GM10266 (cell line): Measurements from ENCODE around the gene KLHL1.

Experiments
- DNase-seq: peaks from one replicate; pipeline ENCODE4 v3.0.0; 2012; ENCODE audit errors: extremely low spot score
- CTCF ChIP-seq: IDR thresholded peaks from 2 replicates; pipeline ENCODE4 v1.5.1; 2012; ENCODE audit warnings: mild to moderate bottlenecking, low read depth; ENCODE audit not compliant: control insufficient read depth, insufficient read depth; ENCODE audit errors: missing control alignments

The KLHL1 gene

GRCh38 chr13:69677343-69677742 is 430.9 kb downstream of the KLHL1 start:
- TF ChIP-seq CTCF, result no peak
- DNase-seq, result no peak

- no peak for TF ChIP-seq CTCF
- no peak for DNase-seq
Observed at GRCh38 chr13:69676286-69676685, 432.0 kb downstream of the KLHL1 start.

GRCh38 chr13:69660155-69660554 is 448.1 kb downstream of the KLHL1 start:
- no peak for TF ChIP-seq CTCF
- DNase-seq, result no peak

GRCh38 chr13:69657676-69658075 is 450.6 kb downstream of the KLHL1 start:
- no peak for DNase-seq

GRCh38 chr13:69654392-69654791 is 453.9 kb downstream of the KLHL1 start:
- DNase-seq, result no peak
- TF ChIP-seq CTCF, result no peak

More at GRCh38 chr13:69657676-69658075, 450.6 kb downstream of the KLHL1 start:
- TF ChIP-seq CTCF, result no peak
